ENCODE data around the gene NHLRC4. TPM values are rescaled to one million over a fixed set of nuclear protein-coding genes. Genes with fewer than 3 reads are reported as not detected.

NHLRC4 gene
- polyA plus RNA-seq, 1 donor (not counting 4 experiments of a cell fraction or from before 2014, with no cell fraction given): 0.10 TPM

GRCh38 chr16:558298-559020 lies 8.3 kb upstream of the NHLRC4 start:
- no peaks in the 10 kb centered on the region for H3K9me1 ChIP-seq (ENCODE audit: control insufficient read depth, extremely low read depth, insufficient read depth, low read length)
- no peaks in the 10 kb centered on the region for H4K20me1 ChIP-seq (ENCODE audit: control insufficient read depth, extremely low read depth, insufficient read depth, low read length)
- H3K79me2 ChIP-seq (ENCODE audit: control insufficient read depth, insufficient read depth, low read length): no peaks in the 10 kb centered on the region
- H3K36me3 ChIP-seq (ENCODE audit: control insufficient read depth in 2 of 2, extremely low read depth in 1 of 2, insufficient read depth in 2 of 2, low read length in 2 of 2): peaks cover 2 to 3% of the 10 kb centered on the region in 2 experiments
- no peak for DNase-seq (ENCODE audit: low read depth, low spot score)
- no peak overlapping the region for H3K4me3 ChIP-seq (ENCODE audit: control insufficient read depth in 2 of 3, extremely low read depth in 1 of 3, insufficient read depth in 2 of 3, low read depth in 1 of 3, low read length in 3 of 3)
- peaks cover 50% of the 10 kb centered on the region for H3K27me3 ChIP-seq (ENCODE audit: control insufficient read depth, extremely low read depth, insufficient read depth, low read length)
- TF ChIP-seq EZH2 (IDR thresholded peaks at IDR 0.05; ENCODE audit: low read length): no peak
- no peak for TF ChIP-seq CTCF (optimal IDR thresholded peaks at IDR 0.05 in 1 of 3, IDR thresholded peaks at IDR 0.05 in 1 of 3, conservative IDR thresholded peaks at IDR 0.05 in 1 of 3; ENCODE audit: extremely low read depth in 1 of 3, insufficient read depth in 2 of 3, low read length in 3 of 3)
- H3K4me1 ChIP-seq (ENCODE audit: control insufficient read depth, extremely low read depth, insufficient read depth, low read length): peaks cover 12% of the 10 kb centered on the region
- H3K27ac ChIP-seq (ENCODE audit: control insufficient read depth, insufficient read depth, low read length): no peak overlapping the region
- dilution Hi-C loops (cut with MboI; ENCODE audit: extremely low pct_ligation_motif_present, low sequenced_read_pairs): no loop called here
- H3K9ac ChIP-seq (ENCODE audit: control insufficient read depth, extremely low read depth, insufficient read depth, low read length): no peak overlapping the region
- FAIRE-seq: no peak
- H3K9me3 ChIP-seq (ENCODE audit: control insufficient read depth, low read depth, low read length): no peaks in the 10 kb centered on the region
- H3K4me2 ChIP-seq (ENCODE audit: control insufficient read depth, extremely low read depth, insufficient read depth, low read depth, low read length): no peak overlapping the region
- H2AFZ ChIP-seq (ENCODE audit: control insufficient read depth, low read length): no peak overlapping the region

GRCh38 chr16:559021-559380 lies 7.8 kb upstream of the NHLRC4 start:
- H3K9ac ChIP-seq (ENCODE audit: control insufficient read depth, extremely low read depth, insufficient read depth, low read length): no peak overlapping the region
- no peaks in the 10 kb centered on the region for H4K20me1 ChIP-seq (ENCODE audit: control insufficient read depth, extremely low read depth, insufficient read depth, low read length)
- no peaks in the 10 kb centered on the region for H3K9me1 ChIP-seq (ENCODE audit: control insufficient read depth, extremely low read depth, insufficient read depth, low read length)
- H3K36me3 ChIP-seq (ENCODE audit: control insufficient read depth in 2 of 2, extremely low read depth in 1 of 2, insufficient read depth in 2 of 2, low read length in 2 of 2): no peaks in the 10 kb centered on the region
- no peaks in the 10 kb centered on the region for H3K79me2 ChIP-seq (ENCODE audit: control insufficient read depth, insufficient read depth, low read length)
- H3K27me3 ChIP-seq (ENCODE audit: control insufficient read depth, extremely low read depth, insufficient read depth, low read length): peaks cover 50% of the 10 kb centered on the region
- TF ChIP-seq CTCF (optimal IDR thresholded peaks at IDR 0.05 in 1 of 3, IDR thresholded peaks at IDR 0.05 in 1 of 3, conservative IDR thresholded peaks at IDR 0.05 in 1 of 3; ENCODE audit: extremely low read depth in 1 of 3, insufficient read depth in 2 of 3, low read length in 3 of 3) (no peak), EZH2 (IDR thresholded peaks at IDR 0.05; ENCODE audit: low read length) (no peak)
- FAIRE-seq (no peak), DNase-seq (ENCODE audit: low read depth, low spot score) (no peak)
- H3K9me3 ChIP-seq (ENCODE audit: control insufficient read depth, low read depth, low read length): no peaks in the 10 kb centered on the region
- H2AFZ ChIP-seq (ENCODE audit: control insufficient read depth, low read length): no peak overlapping the region
- dilution Hi-C loops (cut with MboI; ENCODE audit: extremely low pct_ligation_motif_present, low sequenced_read_pairs): no loop called here
- no peak overlapping the region for H3K4me3 ChIP-seq (ENCODE audit: control insufficient read depth in 2 of 3, extremely low read depth in 1 of 3, insufficient read depth in 2 of 3, low read depth in 1 of 3, low read length in 3 of 3)
- H3K4me2 ChIP-seq (ENCODE audit: control insufficient read depth, extremely low read depth, insufficient read depth, low read depth, low read length): no peak overlapping the region
- no peak overlapping the region for H3K27ac ChIP-seq (ENCODE audit: control insufficient read depth, insufficient read depth, low read length)
- H3K4me1 ChIP-seq (ENCODE audit: control insufficient read depth, extremely low read depth, insufficient read depth, low read length): peaks cover 12% of the 10 kb centered on the region
